ENCODE results near the gene EIF2B4.
A peak's percentile ranks its signal among the peaks of the same experiment; 100 is the strongest.

The EIF2B4 gene

DNA sequence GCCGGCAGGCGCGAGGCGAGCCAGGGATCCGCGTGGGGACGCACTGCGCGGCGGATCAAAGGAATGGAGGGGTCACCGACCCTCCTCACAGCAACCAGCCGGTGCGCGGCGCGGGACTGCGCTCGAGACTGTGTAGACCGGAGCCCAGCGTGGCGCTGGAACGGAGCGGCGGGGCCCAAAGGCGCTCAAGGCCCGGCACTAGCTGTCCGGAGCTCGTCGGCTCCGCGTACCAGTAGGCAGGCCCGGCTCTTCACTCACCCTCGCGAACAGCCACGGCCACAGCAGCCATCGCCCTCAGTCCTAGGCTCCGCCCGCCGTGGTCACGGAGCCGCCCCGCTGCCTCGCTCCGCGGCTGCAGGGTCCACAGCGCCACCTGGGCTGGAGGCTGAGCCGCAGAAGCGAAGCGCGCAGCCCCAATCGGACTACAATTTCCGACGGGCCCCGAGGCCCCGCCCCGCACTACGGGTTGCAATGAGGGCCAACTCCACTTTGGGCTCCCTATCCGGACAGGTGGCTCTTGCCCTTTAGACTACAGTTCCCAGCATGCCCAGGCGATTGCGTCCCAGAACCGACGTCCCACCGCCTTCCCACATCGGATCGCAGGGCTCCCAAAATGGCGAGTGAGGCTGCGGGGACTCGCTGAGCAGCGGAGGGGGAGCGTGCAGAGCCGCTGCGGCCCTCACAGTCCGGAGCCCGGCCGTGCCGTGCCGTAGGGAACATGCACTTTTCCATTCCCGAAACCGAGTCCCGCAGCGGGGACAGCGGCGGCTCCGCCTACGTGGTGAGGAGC is at the start of gene EIF2B4, which contains the start of gene SNX17:
Gene EIF2B4, minus strand, starts transcription at position 313 of the 790 bp plus-strand sequence. Its CDS starts 24 bp downstream, at position 289.
Gene SNX17, plus strand, starts transcription at position 591 of the 790 bp plus-strand sequence. Its CDS starts 128 bp downstream, at position 719.
- DNase-seq (ENCODE audit: low read depth in 2 of 2) = peak; percentile 97 to 98

DNA sequence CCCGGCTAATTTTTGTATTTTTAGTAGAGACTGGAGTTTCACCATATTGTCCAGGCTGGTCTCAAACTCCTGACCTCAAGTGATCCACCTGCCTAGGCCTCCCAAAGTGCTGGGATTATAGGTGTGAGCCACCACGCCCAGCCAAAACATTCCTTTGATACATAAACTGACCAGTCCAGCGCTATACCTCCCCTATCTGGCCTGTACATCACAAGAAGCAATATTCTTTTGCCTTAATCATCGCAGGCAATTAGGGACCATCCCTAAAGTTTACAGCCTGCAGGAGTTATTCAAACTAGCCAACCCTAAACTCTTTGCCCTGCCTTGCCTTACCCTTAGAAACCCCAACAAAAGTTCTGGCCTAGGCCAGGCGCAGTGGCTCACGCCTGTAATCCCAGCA is 46.0 kb upstream of the EIF2B4 start:
- DNase-seq (ENCODE audit: low read depth in 2 of 2) = no peak

DNA sequence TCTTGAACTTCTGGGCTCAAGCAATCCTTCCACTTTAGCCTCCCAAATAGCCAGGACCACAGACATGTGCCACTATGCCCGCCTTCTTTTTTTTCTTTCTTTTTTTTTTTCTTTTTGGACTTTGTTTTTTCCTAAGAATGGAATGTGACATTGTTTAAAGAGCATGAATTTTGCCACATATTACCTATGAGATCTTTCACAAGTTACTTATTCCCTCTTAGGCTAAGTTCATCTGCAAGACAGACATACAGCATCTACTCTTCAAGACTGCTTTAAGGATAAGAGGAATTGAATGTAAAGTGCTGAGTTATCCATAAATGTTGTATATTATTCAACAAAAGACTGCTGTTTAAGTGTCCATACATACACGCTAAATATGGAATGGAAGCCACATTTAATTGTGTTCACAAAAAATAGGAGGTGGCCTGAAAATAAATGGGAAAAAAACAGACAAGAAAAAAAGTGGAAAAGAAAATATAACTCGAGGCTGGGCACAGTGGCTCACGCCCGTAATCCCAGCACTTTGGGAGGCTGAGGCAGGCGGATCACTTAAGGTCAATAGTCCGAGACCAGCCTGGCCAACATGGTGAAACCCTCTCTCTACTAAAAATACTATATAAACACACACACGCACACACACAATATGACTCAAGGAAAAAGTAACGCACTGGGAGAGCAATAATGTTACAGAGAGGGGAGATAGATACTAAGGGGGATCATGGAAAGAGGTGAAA is 42.4 kb upstream of the EIF2B4 start:
- no peak for DNase-seq (ENCODE audit: low read depth in 2 of 2)

DNA sequence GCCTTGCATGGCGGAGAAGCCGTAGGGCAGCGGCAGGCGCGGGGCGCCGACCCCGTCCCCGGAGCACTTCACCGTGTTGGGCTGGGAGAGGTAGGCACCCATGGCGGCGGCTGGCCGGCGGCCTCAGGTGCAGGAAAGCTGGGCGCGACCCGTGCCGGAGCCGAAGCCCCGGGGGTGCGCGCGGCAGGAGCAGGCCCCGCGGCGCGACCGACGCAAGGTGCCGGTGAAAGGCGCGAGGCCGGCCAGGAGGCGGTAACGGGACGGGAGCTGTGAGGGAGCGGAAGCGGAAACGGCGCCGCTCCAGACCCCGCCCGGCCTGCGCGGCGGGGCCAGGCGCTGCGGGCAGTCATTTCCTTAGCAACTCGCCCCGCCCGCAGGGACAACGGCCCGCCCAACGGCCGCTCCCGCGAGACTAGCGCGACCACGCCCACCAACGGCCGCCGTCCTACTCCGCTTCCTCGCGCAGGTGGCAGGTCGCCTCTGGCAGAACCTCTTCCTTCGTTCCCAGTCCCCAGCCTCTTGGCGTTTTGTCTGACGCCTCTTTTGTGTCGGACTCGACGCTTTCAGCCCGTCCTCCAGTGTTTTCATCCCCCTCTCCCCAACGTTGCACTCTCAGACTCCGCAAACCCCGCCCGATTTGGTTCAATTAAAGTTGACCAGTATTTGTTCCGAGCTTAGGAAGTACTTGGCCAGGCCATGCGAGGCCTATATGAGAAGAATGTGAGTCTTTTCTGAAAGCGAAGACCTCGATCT is 39.4 kb upstream of the EIF2B4 start, which contains the start of gene PPM1G:
Gene PPM1G, minus strand, starts transcription at position 271 of the 753 bp plus-strand sequence. Its CDS starts 169 bp downstream, at position 102.
- DNase-seq (ENCODE audit: low read depth in 2 of 2) = peak; percentile 95 to 97

DNA sequence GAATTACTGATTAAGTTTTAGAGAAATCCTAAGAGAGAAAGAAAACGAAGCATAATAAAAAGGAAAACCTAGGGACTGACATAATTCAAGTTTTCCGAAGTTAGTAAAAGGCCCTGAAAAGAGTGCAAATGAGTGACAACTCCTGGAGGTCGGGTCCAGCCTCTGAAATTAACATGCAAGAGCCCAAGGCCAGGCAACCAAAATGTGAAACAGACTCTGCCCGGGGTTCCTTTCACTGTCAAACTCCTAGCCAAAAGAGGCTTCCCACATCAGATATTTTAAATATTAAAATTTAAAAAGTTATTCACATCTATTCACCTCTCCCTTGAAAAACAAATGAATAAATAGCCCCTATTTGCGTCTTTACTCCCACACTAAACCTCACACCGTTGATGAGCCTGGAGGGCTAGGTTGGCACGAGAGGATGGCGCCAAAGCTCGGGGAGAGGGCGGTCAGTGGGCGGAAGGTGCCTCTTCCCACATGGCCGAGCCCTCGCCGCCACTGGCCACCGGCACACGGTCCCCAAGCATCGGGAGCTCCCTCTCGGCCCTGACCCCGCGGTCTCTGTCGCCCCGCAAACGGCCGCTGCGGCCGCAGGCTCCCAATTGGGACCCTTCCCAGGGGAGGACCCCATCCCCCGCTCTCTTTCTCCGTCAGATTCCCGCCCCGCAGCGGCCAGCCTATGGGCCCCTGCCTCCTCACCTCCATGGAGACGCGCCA is 38.6 kb upstream of the EIF2B4 start:
- DNase-seq (ENCODE audit: low read depth in 2 of 2) = no peak

DNA sequence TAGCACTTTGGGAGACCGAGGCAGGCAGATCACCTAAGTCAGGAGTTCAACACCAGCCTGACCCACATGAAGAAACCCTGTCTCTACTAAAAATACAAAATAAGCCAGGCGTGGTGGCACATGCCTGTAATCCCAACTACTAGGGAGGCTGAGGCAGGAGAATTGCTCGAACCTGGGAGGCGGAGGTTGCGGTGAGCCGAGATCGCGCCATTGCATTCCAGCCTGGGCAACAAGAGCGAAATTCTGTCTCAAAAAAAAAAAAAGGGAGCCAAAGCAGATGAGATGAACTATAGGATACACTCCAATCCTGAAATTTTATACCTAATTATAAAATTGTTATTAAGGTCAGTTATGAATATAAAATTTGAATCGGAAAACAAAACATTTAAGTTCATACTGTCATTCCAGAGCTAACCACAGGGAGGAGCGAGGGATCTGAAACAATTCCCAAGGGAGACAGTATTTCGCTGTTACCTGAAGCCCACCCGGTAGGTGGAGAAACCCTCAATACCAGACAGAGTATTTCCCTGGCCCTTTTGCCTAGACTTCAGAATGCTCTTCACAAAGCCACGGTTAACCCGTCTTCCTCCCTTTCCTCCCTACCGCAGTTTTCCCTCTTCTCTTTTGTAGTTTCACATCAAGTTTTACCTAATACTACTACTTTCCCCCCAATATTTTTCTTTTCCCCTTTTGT is 37.8 kb upstream of the EIF2B4 start:
- DNase-seq (ENCODE audit: low read depth in 2 of 2) = no peak

DNA sequence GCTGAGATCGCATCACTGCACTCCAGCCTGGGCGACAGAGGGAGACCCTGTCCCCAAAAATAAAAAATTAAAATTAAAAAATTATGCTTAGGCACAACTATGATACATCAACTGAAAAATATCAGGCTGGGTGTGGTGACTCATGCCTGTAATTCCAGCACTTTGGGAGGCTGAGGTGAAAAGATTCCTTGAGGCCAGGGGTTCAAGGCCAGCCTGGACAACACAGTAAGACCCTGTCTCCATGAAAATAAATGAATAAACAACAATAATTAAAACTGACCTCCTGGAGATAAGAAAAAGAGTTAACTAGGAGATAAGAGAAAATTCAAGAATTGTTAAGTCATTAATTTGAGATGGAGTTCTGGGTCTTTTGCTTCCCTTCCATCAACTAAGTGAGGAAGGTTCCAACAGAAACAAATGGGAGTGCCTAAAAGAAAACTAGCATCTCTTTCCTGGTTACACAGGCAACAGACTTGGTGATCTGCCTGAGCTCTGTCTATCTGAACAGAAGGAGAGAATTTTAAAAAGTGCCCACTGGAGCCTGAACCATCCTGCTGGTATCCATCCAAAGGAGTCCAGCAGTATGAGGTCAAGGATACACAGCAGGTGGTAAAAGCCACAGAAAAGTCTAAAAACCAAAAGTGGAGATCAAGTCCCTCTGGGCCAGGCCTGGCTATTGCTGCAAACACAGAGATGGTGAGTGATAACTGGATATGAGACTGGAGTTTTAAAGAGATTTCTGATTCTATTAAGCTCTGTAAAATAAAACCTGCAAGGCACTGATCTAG is 30.4 kb upstream of the EIF2B4 start:
- DNase-seq (ENCODE audit: low read depth in 2 of 2) = no peak

DNA sequence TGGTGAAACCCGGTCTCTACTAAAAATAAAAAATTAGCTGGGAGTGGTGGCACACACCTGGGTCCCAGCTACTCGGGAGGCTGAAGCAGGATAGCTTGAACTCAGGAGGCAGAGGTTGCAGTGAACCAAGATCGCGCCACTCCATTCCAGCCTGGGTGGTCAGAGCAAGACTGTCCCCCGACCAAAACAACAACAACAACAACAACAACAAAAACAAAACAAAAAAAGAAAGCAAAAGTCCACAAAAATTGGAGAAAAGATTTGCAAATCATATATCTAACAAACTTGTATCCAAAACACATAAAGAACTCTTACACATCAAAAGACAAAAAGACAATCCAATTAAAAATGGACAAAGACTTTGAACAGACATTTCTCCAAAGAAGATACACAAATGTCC is 28.8 kb upstream of the EIF2B4 start:
- no peak for DNase-seq (ENCODE audit: low read depth in 2 of 2)

DNA sequence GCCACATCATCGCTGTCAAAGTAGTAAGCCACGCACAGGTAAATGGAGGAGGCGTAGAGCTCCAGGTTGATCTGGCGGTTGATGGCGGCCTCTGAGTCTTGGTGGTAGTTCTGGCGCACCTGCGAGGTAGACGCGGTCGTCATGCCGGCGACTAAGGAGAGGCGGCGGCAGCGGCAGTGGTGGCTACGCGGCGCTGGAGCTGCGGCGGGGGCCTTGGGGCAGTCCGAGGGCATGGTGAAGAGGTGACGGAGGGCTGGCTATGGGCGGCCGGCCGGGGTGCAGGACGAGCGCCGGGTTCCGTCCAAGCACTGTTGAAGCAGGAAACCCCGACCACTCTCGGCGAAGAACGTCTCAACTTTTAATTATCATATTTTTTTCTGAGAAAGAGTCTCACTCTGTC is 23.1 kb upstream of the EIF2B4 start:
- no peak for DNase-seq (ENCODE audit: low read depth in 2 of 2)

DNA sequence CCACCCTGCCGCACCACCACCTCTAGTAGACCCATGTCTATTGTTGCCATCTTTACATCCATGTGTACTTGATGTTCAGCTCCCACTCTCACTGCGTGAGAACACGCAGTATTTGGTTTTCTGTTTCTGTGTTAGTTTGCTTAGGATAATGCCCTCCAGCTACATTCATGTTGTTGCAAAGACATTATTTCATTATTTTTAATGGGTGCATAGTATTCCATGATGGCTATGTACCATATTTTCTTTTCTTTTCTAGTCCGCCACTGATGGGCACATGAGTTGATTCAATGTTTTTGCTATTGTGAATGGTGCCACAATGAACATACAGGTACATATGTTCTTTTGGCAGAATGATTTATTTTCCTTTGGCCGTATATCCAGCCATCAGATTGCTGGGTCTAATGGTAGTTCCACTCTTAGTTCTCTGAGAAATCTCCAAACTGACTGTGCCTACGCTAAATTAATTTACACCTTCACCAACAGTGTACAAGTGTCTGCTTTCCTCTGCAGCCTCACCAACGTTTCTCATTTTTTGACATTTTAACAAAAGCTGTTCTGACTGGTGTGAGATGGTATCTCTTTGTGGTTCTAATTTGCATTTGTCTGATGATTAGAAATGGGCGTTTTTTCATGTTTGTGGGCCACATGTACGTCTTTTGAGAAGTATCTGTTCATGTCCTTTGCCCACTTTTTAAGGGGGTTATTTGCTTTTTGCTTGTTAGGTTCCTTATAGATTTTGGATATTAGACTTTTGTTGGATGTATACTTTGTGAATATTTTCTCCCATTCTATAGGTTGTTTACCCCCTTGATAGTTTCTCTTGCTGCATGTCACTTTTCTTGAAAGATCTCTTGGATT is 20.9 kb upstream of the EIF2B4 start:
- no peak for DNase-seq (ENCODE audit: low read depth in 2 of 2)

DNA sequence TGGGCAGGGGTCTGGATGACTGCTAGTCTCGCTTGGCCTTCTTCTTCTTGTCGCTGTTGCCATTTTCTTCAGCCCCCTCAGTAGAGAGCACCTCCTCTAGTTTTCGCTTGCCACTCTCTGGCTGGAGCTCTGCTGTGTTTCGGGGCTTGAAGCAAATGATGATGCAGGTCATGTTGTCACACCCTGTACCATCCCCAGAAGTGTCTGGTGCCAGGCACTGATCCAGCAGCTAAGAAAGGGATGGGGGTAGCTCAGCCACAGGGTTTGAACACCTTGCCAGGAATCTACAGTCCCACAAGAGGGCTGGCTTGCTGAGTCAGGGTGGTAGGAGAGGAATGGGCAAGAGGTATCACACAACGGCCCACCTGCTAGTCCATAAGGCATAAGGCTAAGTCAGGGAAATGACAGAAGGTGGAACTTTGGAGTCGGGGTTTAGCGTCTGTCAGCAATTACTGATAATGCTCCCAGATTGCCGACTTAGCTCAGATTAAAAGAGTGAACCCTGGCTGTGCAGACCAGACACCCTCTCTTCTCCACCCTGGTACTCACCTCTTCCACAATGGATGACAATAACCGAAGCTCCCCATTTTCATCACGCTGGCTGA is 11.5 kb upstream of the EIF2B4 start:
- DNase-seq (ENCODE audit: low read depth in 2 of 2) = no peak

DNA sequence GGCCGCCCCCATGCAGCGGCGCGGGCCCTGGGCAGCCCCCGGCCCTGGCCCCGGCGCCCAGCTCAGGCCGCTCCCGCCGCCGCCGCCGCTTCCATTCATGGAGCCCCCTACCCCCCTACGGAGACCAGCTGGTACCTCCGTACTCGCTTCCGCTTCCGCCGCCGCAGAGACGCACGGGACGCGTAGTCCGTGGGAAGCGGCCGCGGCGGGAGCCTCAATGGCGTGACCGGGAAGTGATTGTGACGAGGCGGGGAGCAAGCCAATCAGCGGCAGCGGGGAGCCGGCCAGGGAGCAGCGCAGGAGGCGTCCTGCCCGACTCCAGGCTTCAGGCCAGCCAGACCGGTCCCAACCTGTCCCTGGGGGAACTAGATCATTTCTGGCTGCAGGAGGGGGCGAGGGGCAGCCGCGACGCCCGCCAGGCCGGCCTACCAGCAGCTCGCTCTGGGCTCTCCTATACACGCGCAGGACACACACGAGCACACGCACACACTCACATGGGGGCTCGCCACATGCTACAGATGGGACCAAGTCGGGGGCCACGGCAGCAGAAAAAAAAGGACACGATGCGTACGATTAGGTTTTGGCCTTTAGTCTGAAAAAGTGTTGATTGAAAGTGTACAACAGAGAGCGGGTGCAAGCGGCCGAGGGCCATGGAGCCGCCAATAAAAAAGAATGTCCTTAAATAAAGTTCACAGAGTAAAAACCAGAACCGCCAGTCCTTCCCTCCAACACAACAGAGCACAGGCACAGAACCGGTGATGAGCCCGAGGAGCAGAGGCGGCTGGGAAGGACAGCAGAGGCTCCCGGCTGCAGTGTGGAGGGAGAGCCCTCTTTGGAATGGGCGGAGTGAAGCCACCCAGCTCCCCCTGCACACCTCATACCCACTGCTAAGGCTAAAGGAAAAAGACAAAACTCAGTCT is 10.7 kb upstream of the EIF2B4 start, which contains the start of gene ZNF513:
Gene ZNF513, minus strand, starts transcription at position 109 of the 920 bp plus-strand sequence. CDS start 208 bp downstream, outside the sequence.
- DNase-seq (ENCODE audit: low read depth in 2 of 2) = peak; percentile 81 to 83

DNA sequence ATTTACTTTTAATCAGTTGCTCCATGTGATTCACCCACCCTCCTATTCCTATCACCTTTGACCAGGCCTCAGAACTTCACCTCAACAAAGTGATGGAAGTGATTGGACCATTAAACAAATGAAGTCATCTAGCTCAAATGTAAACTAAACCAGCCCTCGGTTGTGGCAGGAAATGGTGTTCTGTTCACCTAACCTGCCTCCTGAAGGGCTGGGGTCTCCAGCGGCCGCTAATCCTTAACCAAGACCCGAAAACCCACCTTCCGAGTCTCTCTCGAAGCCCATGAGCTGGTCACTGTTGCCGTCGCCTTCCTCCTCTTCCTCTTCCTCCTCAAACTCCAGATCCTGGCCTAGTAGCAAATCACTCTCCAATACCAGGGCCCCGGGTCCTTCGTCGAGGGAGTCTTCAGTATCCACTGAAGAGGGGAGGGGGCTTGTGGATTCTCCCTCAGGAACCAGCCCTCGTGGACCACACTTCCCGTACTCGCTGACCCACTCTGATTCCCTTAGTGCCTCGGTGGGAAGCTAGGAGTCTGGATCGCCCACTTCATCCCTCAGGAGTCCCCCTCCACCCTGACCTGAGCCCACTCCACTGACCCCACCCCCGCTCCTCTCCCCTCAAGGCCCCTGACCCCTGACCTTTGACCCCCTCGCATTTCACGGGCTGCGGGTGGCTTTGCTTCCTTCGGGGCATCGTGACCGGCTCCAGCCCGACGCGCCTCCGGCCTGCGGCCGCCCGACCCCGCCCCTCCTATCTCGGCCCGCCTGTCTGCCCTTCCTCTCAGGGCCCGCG is 9.9 kb upstream of the EIF2B4 start:
- DNase-seq (ENCODE audit: low read depth in 2 of 2) = no peak

DNA sequence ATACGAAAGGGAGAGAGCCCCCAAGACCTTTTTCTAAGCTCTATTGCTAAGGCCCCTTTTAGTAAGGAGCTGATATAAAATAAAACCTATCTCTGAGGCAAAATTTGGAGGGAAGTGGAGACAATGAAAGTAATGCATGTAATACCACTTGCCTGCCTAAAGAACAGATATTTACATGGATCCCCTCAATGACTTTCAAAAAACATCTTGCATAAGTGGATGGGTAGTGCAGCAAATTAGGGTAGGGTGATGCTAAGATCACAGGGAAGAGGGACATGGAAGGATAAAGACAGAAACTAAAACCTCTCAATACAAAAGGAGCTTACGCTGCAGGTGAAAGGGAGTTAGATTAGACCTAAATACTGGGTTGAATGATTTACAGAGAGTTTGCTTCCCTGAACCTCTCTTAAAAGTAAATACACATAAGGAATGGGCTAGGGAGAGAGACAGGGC is 9.3 kb upstream of the EIF2B4 start:
- no peak for DNase-seq (ENCODE audit: low read depth in 2 of 2)

DNA sequence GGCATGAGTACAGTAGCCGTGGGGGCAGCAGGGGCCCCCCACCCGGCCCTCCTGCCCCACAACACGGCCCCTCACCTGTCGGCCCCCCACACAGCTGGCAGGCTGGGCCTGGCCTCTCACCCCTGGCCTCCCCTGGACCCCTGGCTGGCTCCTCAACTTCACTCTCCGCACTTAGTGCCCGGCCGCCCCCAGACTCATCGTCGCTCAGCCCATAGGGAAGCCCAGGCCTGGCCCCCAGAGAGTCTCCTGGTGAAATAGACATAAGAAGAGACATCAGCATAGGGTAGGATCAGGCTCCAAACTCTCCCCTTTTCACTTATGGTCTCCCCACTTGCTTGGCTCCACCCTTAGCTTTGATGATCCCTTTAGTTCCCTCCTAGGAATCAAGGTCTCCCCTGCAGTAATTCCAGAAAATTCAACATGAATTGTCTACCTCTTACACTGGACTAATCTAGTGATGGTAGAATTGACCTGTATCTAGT is 8.7 kb upstream of the EIF2B4 start:
- DNase-seq (ENCODE audit: low read depth in 2 of 2) = no peak

DNA sequence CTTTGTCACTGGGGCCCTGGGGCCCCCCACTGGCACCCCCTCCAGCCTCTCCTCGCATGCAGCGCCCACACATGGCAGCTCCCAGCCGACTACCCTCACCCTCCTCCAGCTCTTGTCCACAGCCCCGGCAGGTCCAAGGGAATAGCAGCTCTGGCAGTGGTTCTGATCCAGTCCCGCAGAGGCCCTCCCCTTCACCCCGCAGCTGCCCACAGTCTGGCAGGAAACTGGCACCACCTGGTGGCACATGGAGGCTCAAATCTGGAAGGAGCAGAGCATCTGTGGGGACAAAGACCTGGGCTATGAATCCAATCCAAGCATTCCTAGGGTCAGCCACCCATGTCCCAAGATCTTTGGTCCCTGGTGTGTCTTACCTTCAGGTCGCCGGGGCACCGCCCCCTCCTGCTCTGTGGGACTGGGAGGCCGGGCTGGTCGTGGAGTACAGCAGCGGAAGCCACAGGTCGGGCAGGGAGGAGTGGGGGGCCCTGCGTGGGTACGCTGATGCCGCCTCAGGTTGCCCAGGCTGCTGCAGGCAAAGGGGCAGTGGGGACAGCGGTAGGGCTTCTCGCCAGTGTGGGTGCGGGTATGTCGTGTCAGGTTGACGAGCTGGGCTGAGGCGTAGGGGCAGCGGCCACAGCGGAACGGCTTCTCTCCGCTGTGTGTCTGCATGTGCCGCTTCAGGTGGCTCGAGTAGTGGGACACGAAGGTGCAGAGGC is 8.1 kb upstream of the EIF2B4 start:
- no peak for DNase-seq (ENCODE audit: low read depth in 2 of 2)

All from stimulated activated CD4-positive, alpha-beta T cell treated with anti-CD3 and anti-CD28 coated beads, Interleukin-1b, Interleukin-23, amount 100 ng/mL, for 4 hours (primary cell).